Astrocyte (in vitro differentiated cells and primary cell): ENCODE data around the gene XXYLT1. TPM values are rescaled to one million over a fixed set of nuclear protein-coding genes. Genes with fewer than 3 reads are reported as not detected.

ENCODE experiments used
- DNase-seq: peaks from one replicate; pipeline ENCODE4 v3.0.0-alpha.2; 2010; ENCODE audit warnings: low read depth
- FAIRE-seq: peaks from 2 replicates; lab custom pipeline; 2011; peaks lifted over from hg19 to GRCh38; lab: Jason Lieb, UNC
- H2AFZ ChIP-seq: 2 replicates; pipeline ENCODE4 v1.6.0; 2012; ENCODE audit warnings: low read depth, low read length, inconsistent platforms
- H3K27ac ChIP-seq: 2 replicates; pipeline ENCODE4 v1.5.1; 2011; ENCODE audit warnings: low read depth, low read length, inconsistent platforms
- H3K27me3 ChIP-seq: 2 replicates; pipeline ENCODE4 v1.6.0; 2011; ENCODE audit warnings: low read length, inconsistent platforms; ENCODE audit not compliant: insufficient read depth
- H3K36me3 ChIP-seq: 2 replicates; pipeline ENCODE4 v1.5.1; 2011; ENCODE audit warnings: low read length, inconsistent platforms; ENCODE audit not compliant: insufficient read depth
- H3K4me1 ChIP-seq: 2 replicates; pipeline ENCODE4 v1.5.1; 2011; ENCODE audit warnings: low read length, inconsistent platforms; ENCODE audit not compliant: insufficient read depth
- H3K4me2 ChIP-seq: 2 replicates; pipeline ENCODE4 v1.6.0; 2012; ENCODE audit warnings: low read length, inconsistent platforms
- H3K4me3 ChIP-seq: 2 replicates; pipeline ENCODE4 v1.5.1; 2011; ENCODE audit warnings: low read depth, mild to moderate bottlenecking, low read length, inconsistent platforms; ENCODE audit not compliant: insufficient read depth
- H3K79me2 ChIP-seq: 2 replicates; pipeline ENCODE4 v1.6.0; 2012; ENCODE audit warnings: mild to moderate bottlenecking, low read length, inconsistent platforms; ENCODE audit not compliant: insufficient read depth
- H3K9ac ChIP-seq: 2 replicates; pipeline ENCODE4 v1.6.0; 2012; ENCODE audit warnings: mild to moderate bottlenecking, low read length, inconsistent platforms
- H3K9me3 ChIP-seq: 2 replicates; pipeline ENCODE4 v1.5.1; 2012; ENCODE audit warnings: low read depth, mild to moderate bottlenecking, low read length, inconsistent platforms; ENCODE audit not compliant: insufficient read depth
- H4K20me1 ChIP-seq: 2 replicates; pipeline ENCODE4 v1.6.0; 2012; ENCODE audit warnings: low read length, inconsistent platforms; ENCODE audit not compliant: insufficient read depth
- H3K27ac Mint-ChIP-seq: one replicate; pipeline ENCODE4 v1.8.0; 2021; ENCODE audit warnings: mild to moderate bottlenecking, mixed read lengths; ENCODE audit not compliant: unreplicated experiment
- H3K27me3 Mint-ChIP-seq: one replicate; pipeline ENCODE4 v1.8.0; 2021; ENCODE audit warnings: low read depth, mixed read lengths; ENCODE audit not compliant: unreplicated experiment
- H3K36me3 Mint-ChIP-seq: one replicate; pipeline ENCODE4 v1.8.0; 2021; ENCODE audit warnings: low read depth, mixed read lengths; ENCODE audit not compliant: unreplicated experiment
- H3K4me1 Mint-ChIP-seq: one replicate; pipeline ENCODE4 v1.8.0; 2021; ENCODE audit warnings: low read depth, mixed read lengths; ENCODE audit not compliant: unreplicated experiment
- H3K4me3 Mint-ChIP-seq: one replicate; pipeline ENCODE4 v1.8.0; 2021; ENCODE audit warnings: mild to moderate bottlenecking, moderate library complexity, mixed read lengths; ENCODE audit not compliant: unreplicated experiment
- H3K9me3 Mint-ChIP-seq: one replicate; pipeline ENCODE4 v1.8.0; 2021; ENCODE audit warnings: mild to moderate bottlenecking, mixed read lengths; ENCODE audit not compliant: unreplicated experiment
- EZH2 ChIP-seq: IDR thresholded peaks from 2 replicates; pipeline ENCODE4 v1.6.1; 2012; ENCODE audit warnings: mild to moderate bottlenecking, low read length, inconsistent platforms; ENCODE audit not compliant: insufficient read depth
- total RNA-seq: library from RNA; stranded (reverse); gene quantifications from 2 replicates; pipeline ENCODE4 v1.2.1, GENCODE V29; 2021
- TF ChIP-seq, protein P1 (sequence below): IDR thresholded peaks from 2 replicates; pipeline ENCODE4 v1.5.1; 2011; ENCODE audit warnings: low read depth, mild to moderate bottlenecking, inconsistent platforms, low read length, moderate library complexity; ENCODE audit not compliant: insufficient read depth

Gene XXYLT1
- total RNA-seq, 1 donor from 2014 or later: 26.2 TPM

DNA sequence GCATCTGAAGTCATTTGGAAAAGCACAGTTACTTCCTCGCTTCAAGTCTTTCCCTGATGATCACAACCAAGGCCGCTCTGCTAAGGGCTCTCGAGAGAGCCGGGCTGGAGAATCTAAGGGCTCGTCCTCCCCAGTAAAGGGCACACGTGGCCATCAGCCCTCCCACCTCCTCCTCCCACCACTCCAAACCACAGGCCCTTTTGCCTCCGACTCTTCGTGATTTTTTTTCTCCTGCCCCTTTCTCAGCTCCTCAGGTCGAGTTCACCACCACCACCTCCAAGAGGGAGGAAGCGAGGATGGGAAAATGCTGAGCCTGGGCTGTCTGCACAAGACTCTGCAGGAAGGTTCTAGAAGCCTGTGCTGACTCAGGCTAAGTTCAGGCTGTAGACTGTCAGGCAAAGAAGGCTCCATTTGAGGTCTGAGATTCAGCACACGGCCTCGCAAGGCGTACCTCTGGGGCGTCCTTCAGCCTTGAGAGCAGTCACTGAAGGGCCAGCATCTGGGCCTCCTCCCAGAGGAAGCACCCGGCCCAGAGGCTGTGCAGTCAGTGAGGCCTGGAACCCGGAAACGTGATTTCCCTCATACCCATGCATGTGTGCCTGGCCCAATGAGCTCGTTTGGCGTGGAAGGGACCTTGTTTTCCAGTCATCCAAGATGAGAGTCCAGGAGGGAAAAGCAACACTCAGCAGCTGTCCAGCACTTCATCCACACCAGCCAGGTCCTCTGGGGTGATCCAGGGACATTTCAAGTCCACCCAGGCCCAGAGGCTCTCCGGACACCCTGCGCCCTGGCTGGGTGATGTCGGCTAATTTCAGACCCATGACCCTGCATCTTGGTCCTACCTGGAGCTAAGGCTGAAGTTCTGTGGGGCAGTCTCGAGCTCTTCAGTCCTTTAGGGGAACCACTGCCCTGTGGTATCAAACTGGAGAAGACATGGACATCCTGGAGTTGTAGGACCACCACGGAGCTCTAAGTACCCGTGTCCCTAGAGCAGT, 196.8 kb downstream of the XXYLT1 start:
- Mint-ChIP-seq H3K4me1 (peaks cover 2% of the 10 kb centered on the region), H3K36me3 (peaks cover 6% of the 10 kb centered on the region), H3K27me3 (peaks cover 17% of the 10 kb centered on the region), H3K9me3 (no peaks in the 10 kb centered on the region), H3K4me3 (no peak overlapping the region), H3K27ac (no peak overlapping the region)
- no peak for FAIRE-seq
- TF ChIP-seq, protein P1, sequence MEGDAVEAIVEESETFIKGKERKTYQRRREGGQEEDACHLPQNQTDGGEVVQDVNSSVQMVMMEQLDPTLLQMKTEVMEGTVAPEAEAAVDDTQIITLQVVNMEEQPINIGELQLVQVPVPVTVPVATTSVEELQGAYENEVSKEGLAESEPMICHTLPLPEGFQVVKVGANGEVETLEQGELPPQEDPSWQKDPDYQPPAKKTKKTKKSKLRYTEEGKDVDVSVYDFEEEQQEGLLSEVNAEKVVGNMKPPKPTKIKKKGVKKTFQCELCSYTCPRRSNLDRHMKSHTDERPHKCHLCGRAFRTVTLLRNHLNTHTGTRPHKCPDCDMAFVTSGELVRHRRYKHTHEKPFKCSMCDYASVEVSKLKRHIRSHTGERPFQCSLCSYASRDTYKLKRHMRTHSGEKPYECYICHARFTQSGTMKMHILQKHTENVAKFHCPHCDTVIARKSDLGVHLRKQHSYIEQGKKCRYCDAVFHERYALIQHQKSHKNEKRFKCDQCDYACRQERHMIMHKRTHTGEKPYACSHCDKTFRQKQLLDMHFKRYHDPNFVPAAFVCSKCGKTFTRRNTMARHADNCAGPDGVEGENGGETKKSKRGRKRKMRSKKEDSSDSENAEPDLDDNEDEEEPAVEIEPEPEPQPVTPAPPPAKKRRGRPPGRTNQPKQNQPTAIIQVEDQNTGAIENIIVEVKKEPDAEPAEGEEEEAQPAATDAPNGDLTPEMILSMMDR: no peak
- TF ChIP-seq EZH2: no peak
- Histone ChIP-seq H2AFZ (no peak overlapping the region), H4K20me1 (peaks cover 25% of the 10 kb centered on the region), H3K4me1 (no peaks in the 10 kb centered on the region), H3K4me3 (no peak overlapping the region), H3K27me3 (no peaks in the 10 kb centered on the region), H3K9ac (no peak overlapping the region), H3K36me3 (no peaks in the 10 kb centered on the region), H3K9me3 (no peaks in the 10 kb centered on the region), H3K79me2 (no peaks in the 10 kb centered on the region), H3K27ac (no peak overlapping the region), H3K4me2 (no peak overlapping the region)
- DNase-seq: no peak

DNA sequence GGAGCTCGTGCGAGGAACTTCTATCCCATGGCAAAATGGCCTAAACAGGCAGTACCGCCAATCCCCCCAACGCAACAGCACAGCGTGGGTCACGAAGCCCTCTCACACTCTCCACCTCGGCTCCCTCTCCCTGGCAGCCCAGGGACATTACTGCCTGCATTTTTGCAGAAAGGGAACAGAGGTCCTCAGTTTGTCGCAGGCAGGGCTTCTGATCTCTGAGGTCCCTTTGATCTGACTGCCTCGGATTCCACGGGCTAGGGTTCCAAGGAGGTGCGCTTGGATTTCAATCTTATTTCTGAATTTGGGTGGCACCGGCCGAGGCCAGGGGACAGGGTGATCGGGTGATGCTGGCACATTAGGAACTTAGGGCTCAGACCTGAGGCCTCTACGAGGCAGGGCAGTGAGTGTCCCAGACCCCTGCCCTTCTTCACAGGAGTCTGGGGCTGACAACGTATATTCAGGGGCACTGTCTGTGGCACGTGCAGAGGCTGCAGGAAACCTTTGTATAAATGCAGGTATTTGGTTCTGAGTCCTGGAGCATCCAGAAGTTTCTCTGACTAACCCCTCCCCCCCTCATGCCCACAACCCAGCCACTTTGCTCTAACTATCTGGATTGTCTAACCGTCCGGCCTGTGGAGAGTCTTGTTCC, 197.9 kb downstream of the XXYLT1 start:
- Mint-ChIP-seq H3K36me3 (peaks cover 12% of the 10 kb centered on the region), H3K27me3 (peaks cover 15% of the 10 kb centered on the region), H3K9me3 (no peaks in the 10 kb centered on the region), H3K4me1 (no peaks in the 10 kb centered on the region), H3K27ac (no peak overlapping the region), H3K4me3 (no peak overlapping the region)
- H3K79me2 ChIP-seq: no peaks in the 10 kb centered on the region
- no peak overlapping the region for H3K27ac ChIP-seq
- H3K36me3 ChIP-seq: no peaks in the 10 kb centered on the region
- TF ChIP-seq, protein P1: no peak
- TF ChIP-seq EZH2: no peak
- no peak for FAIRE-seq
- H3K27me3 ChIP-seq: no peaks in the 10 kb centered on the region
- DNase-seq: no peak
- peaks cover 15% of the 10 kb centered on the region for H4K20me1 ChIP-seq
- no peak overlapping the region for H3K4me3 ChIP-seq
- H3K4me1 ChIP-seq: no peaks in the 10 kb centered on the region
- H2AFZ ChIP-seq: no peak overlapping the region
- no peak overlapping the region for H3K9ac ChIP-seq
- no peaks in the 10 kb centered on the region for H3K9me3 ChIP-seq
- H3K4me2 ChIP-seq: no peak overlapping the region
